ENCODE measurements around the gene PSMA1. TPM values are rescaled to one million over a fixed set of nuclear protein-coding genes. Genes with fewer than 3 reads are reported as not detected.

Gene PSMA1
- total RNA-seq, 1 donor from 2014 or later, result 164 TPM

DNA sequence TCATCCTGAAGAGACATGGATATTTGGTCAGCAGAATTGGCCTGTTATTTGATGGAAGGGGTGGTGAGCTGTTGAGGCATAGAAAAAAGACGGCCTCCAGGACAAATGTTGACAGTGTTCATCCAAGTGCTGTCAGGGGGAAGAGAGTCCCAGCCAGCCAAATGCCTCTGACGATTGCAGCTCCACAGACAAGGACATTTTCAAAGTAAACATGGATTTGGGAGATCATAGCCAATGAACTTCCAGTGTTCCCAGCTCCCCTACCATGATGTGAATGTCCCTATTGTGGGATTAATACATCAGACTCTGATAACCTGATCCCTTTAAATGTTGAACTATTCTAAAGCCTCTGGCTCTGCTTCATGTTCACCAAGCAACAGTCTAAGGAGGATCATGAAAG is 31.2 kb upstream of the PSMA1 start:
- no peaks in the 10 kb centered on the region for H3K36me3 Mint-ChIP-seq (ENCODE audit: low read depth, unreplicated experiment)
- no peak overlapping the region for H3K4me2 ChIP-seq (ENCODE audit: low read length)
- DNase-seq (ENCODE audit: low read depth) (no peak), FAIRE-seq (no peak)
- H3K36me3 ChIP-seq (ENCODE audit: insufficient read depth, low read length), result no peaks in the 10 kb centered on the region
- H3K4me3 Mint-ChIP-seq (ENCODE audit: unreplicated experiment), result no peak overlapping the region
- no peaks in the 10 kb centered on the region for H3K27me3 Mint-ChIP-seq (ENCODE audit: low read depth, unreplicated experiment)
- H3K4me1 Mint-ChIP-seq (ENCODE audit: low read depth, unreplicated experiment), result peaks cover 6% of the 10 kb centered on the region
- H3K9me3 Mint-ChIP-seq (ENCODE audit: unreplicated experiment), result no peaks in the 10 kb centered on the region
- no peaks in the 10 kb centered on the region for H3K9me3 ChIP-seq (ENCODE audit: insufficient read depth, low read depth, low read length)
- H3K4me1 ChIP-seq (ENCODE audit: insufficient read depth, low read length), result no peaks in the 10 kb centered on the region
- no peaks in the 10 kb centered on the region for H3K79me2 ChIP-seq (ENCODE audit: insufficient read depth, low read length)
- no peak overlapping the region for H3K4me3 ChIP-seq (ENCODE audit: insufficient read depth, low read depth, low read length)
- no peak overlapping the region for H3K27ac Mint-ChIP-seq (ENCODE audit: unreplicated experiment)
- no peak overlapping the region for H2AFZ ChIP-seq (ENCODE audit: low read depth, low read length)
- no peak overlapping the region for H3K9ac ChIP-seq (ENCODE audit: low read length)
- H3K27me3 ChIP-seq (ENCODE audit: insufficient read depth, low read length), result peaks cover 3% of the 10 kb centered on the region
- H3K27ac ChIP-seq (ENCODE audit: low read depth, low read length), result no peak overlapping the region
- TF ChIP-seq EZH2 (IDR thresholded peaks at IDR 0.05; ENCODE audit: insufficient read depth, low read length), result no peak
- TF ChIP-seq CTCF (IDR thresholded peaks at IDR 0.05; ENCODE audit: insufficient read depth, low read depth, low read length), result no peak
- H4K20me1 ChIP-seq (ENCODE audit: insufficient read depth, low read length), result no peaks in the 10 kb centered on the region

DNA sequence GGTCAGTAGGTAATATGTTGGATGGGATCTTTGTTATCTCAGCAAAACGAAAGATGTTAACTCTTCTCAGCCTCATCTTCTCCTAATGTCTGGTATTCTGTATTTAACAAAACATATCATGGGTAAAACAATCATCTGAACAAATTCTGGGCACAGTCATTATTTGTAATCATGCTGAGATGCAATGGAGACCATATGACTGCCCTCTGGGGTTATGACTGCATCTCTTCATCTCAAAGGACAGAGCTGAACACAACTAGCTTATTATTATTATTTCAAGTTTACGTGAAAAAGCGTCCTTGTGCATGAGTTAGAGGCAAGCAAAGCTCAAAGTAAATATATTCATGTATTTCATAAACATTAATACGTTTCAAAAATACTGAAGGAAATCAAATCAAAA is 29.7 kb upstream of the PSMA1 start:
- Histone ChIP-seq H3K36me3 (ENCODE audit: insufficient read depth, low read length) (no peaks in the 10 kb centered on the region), H3K27me3 (ENCODE audit: insufficient read depth, low read length) (peaks cover 3% of the 10 kb centered on the region), H3K79me2 (ENCODE audit: insufficient read depth, low read length) (no peaks in the 10 kb centered on the region), H3K9me3 (ENCODE audit: insufficient read depth, low read depth, low read length) (no peaks in the 10 kb centered on the region), H4K20me1 (ENCODE audit: insufficient read depth, low read length) (no peaks in the 10 kb centered on the region), H3K4me1 (ENCODE audit: insufficient read depth, low read length) (no peaks in the 10 kb centered on the region), H3K4me2 (ENCODE audit: low read length) (no peak overlapping the region), H3K9ac (ENCODE audit: low read length) (no peak overlapping the region), H3K4me3 (ENCODE audit: insufficient read depth, low read depth, low read length) (no peak overlapping the region), H2AFZ (ENCODE audit: low read depth, low read length) (no peak overlapping the region), H3K27ac (ENCODE audit: low read depth, low read length) (no peak overlapping the region)
- Mint-ChIP-seq H3K9me3 (ENCODE audit: unreplicated experiment) (no peaks in the 10 kb centered on the region), H3K4me1 (ENCODE audit: low read depth, unreplicated experiment) (no peaks in the 10 kb centered on the region), H3K27me3 (ENCODE audit: low read depth, unreplicated experiment) (no peaks in the 10 kb centered on the region), H3K36me3 (ENCODE audit: low read depth, unreplicated experiment) (no peaks in the 10 kb centered on the region), H3K4me3 (ENCODE audit: unreplicated experiment) (no peak overlapping the region), H3K27ac (ENCODE audit: unreplicated experiment) (no peak overlapping the region)
- DNase-seq (ENCODE audit: low read depth), result no peak
- TF ChIP-seq CTCF (IDR thresholded peaks at IDR 0.05; ENCODE audit: insufficient read depth, low read depth, low read length) (no peak), EZH2 (IDR thresholded peaks at IDR 0.05; ENCODE audit: insufficient read depth, low read length) (no peak)
- FAIRE-seq, result no peak

DNA sequence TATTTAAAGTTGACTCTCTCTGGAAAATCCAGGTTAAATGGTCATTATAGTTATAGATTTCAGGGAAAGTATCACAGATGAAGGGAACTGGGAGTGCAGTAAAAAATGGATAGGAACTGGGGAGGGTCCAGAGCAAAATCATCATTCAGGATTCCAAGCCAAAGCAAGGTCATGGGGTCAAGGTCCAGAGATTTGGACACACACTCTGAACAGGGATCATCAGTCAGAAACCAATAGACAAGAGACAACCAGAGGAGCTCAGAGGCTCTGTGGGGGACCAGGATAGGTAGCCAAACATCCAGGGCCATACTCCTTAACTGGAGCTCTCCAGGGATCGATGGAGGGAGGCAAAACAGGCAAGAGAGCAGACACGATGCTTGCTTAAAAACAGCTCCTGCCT is 27.3 kb upstream of the PSMA1 start:
- no peak overlapping the region for H3K4me3 Mint-ChIP-seq (ENCODE audit: unreplicated experiment)
- Histone ChIP-seq H3K36me3 (ENCODE audit: insufficient read depth, low read length) (no peaks in the 10 kb centered on the region), H4K20me1 (ENCODE audit: insufficient read depth, low read length) (no peaks in the 10 kb centered on the region), H3K27ac (ENCODE audit: low read depth, low read length) (no peak overlapping the region), H2AFZ (ENCODE audit: low read depth, low read length) (no peak overlapping the region), H3K4me3 (ENCODE audit: insufficient read depth, low read depth, low read length) (no peak overlapping the region), H3K4me2 (ENCODE audit: low read length) (no peak overlapping the region), H3K9me3 (ENCODE audit: insufficient read depth, low read depth, low read length) (no peaks in the 10 kb centered on the region), H3K4me1 (ENCODE audit: insufficient read depth, low read length) (no peaks in the 10 kb centered on the region), H3K79me2 (ENCODE audit: insufficient read depth, low read length) (no peaks in the 10 kb centered on the region), H3K27me3 (ENCODE audit: insufficient read depth, low read length) (peaks cover 3% of the 10 kb centered on the region), H3K9ac (ENCODE audit: low read length) (no peak overlapping the region)
- H3K4me1 Mint-ChIP-seq (ENCODE audit: low read depth, unreplicated experiment), result no peaks in the 10 kb centered on the region
- DNase-seq (ENCODE audit: low read depth) (no peak), FAIRE-seq (no peak)
- H3K27me3 Mint-ChIP-seq (ENCODE audit: low read depth, unreplicated experiment), result no peaks in the 10 kb centered on the region
- no peak overlapping the region for H3K27ac Mint-ChIP-seq (ENCODE audit: unreplicated experiment)
- no peaks in the 10 kb centered on the region for H3K9me3 Mint-ChIP-seq (ENCODE audit: unreplicated experiment)
- no peak for TF ChIP-seq CTCF (IDR thresholded peaks at IDR 0.05; ENCODE audit: insufficient read depth, low read depth, low read length)
- no peak for TF ChIP-seq EZH2 (IDR thresholded peaks at IDR 0.05; ENCODE audit: insufficient read depth, low read length)
- no peaks in the 10 kb centered on the region for H3K36me3 Mint-ChIP-seq (ENCODE audit: low read depth, unreplicated experiment)

Measured in astrocyte (in vitro differentiated cells and primary cell).